OCI-M1 (cell line): ENCODE measurements around the gene MYO3B.

ENCODE experiments used
- DNase-seq: peaks from one replicate; lab custom pipeline; 2025; lab: John Stamatoyannopoulos, UW

Gene MYO3B

GRCh38 chr2:170208967-170209366, 31.0 kb downstream of the MYO3B start:
- no peak for DNase-seq

DNA sequence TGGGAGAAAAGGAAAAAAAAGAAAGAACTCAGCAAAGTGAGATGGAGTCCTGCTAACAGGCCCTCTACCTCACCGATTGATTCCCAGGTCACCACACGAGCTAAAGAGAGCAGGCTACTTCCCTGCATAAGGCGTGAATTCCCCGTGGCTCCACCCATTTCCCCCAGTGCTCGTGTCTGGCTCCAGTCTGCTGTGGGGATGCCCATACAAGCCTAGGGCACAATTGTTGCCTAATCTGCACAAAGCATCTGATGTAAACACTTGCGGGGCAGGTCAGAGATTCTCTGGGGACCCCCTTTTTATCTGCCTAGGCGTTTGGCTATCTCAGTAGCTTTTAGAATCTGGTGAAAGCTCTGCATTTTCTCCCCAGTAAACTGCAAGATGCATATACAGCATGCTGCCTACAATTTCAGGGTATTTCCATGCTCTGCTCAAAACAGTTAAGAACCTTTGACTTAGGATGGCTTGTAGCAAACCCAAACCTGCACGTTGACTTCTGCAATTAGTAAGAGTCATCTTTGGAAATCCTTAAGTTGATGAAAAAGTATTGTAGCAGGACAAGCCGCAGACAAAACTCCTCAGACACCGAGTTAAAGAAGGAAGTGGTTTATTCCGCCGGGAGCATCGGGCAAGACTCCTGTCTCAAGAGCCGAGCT, 34.8 kb downstream of the MYO3B start:
- peak; percentile 82 for DNase-seq

GRCh38 chr2:170213281-170213625, 35.3 kb downstream of the MYO3B start:
- DNase-seq = peak; percentile 82

DNA sequence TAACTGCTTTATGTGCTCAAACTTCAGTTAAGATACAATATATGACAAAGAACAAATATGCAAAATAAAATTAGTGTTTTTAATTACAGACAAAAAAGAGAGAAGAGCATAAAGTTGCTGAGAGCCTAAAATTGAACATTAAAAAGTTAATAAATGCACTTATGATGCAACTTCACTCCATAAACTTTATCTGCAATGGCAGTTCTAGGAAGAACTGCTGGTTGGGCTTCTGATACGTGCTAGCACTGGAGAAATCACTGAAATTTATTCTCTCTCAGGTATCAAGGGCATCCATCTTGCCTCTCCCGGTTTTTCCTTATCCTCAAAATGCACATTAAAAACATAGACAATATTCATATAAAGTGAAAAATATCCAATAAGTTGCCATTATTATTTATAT, 35.7 kb downstream of the MYO3B start:
- DNase-seq = peak; percentile 70

- no peak for DNase-seq
These were observed 36.5 kb downstream of the MYO3B start for GRCh38 chr2:170214309-170214948.

DNA sequence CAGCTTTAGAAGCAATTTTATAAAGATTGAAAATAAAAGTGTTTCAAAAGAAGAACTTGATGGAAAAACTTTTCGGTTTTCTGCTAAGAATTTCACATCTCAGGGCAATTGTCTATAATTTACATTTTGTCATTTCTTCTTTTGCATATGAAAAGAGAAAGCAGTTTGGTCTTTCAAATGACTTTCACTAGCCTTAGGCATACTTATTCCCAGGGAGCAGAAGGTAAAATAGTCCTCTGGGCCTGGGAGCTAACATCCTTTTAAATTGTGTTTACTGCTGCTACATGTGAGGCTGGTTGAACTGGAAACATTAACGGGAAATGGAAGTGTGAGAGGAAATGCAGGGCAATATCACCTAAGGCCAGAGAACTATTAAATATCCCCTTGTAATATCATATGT, 37.1 kb downstream of the MYO3B start:
- DNase-seq = no peak

DNA sequence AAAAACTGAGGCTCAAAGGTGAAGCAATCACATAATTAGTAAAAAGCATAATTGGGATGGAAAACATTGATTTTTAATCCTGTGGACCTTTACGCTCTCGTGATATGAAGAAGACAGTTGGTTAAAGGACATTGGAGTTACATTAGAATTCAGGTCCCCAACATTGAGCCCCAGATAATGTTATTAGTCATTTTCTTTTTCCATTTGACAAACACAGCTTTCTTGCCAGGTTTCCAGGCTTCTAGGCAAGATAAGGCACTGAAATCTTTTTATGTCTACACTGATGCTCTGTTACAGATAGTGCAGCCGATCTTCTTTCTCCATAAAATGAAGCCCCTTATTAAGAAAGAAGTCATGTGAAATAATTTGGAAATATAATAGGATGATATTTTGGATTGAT, 38.5 kb downstream of the MYO3B start:
- DNase-seq = no peak

DNA sequence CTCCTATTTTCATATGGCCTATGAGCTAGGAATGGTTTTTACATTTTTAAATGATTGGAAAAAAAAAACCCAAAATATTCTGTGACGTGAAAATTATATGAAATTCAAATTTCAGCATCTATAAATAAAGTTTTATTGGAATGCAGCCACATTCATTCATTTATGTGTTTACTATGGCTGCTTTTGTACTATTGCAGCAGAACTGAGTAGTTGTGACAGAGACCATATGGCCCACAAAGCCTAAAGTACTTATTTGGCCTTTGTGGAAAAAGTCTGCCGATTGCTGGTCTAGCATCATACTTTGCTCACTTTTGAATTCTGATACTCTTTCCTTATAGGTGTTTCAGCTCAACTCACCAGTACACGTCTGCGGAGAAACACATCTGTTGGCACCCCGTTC, 39.0 kb downstream of the MYO3B start:
- DNase-seq = no peak

DNA sequence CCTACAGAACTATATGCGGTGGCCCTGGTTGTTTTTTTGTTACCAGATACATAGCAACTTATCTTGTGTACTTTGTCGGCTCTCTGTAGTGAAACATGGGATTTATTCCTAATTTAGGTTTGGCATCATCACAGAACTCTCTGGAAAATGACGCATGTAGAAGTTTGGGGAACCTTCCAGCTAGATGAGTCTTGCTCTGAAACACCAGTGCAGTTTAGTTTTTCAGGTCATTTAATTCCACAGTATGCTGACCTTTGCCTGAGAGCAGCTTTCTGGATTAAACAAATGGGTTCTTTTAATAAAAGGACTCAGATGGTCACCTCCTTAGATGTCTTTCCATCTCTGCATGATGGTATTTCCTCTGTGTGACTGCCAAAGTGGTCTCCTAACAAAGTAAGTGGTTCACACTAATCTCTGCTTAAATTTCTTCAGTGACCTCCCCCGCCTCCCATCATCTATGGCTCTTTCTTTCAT, 39.9 kb downstream of the MYO3B start:
- DNase-seq = no peak

GRCh38 chr2:170218456-170218855, 40.5 kb downstream of the MYO3B start:
- no peak for DNase-seq

- DNase-seq = no peak
These were observed 41.0 kb downstream of the MYO3B start for GRCh38 chr2:170218931-170219330.

- no peak for DNase-seq
These were observed 43.7 kb downstream of the MYO3B start for GRCh38 chr2:170221317-170222288.

DNA sequence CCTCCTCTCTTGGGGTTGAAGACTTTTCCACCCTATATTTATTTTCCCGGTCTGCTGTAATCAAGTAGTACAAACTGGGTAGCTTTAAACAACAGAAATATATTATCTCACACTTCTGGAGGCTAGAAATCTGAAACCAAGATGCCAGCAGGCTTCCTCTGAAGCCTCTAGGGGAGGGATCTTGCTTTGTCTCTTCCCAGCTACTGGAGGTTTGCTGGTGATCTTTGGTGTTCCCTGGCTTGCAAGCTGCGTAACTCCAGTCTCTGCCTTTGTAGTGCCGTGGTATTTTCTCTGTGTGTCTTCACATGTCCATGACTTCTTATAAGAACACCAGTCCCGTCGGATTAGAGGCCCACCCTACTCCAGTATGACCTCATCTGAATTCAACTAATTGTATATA, 44.4 kb downstream of the MYO3B start:
- no peak for DNase-seq

- DNase-seq = no peak
These were observed 44.9 kb downstream of the MYO3B start for GRCh38 chr2:170222842-170223241.

DNA sequence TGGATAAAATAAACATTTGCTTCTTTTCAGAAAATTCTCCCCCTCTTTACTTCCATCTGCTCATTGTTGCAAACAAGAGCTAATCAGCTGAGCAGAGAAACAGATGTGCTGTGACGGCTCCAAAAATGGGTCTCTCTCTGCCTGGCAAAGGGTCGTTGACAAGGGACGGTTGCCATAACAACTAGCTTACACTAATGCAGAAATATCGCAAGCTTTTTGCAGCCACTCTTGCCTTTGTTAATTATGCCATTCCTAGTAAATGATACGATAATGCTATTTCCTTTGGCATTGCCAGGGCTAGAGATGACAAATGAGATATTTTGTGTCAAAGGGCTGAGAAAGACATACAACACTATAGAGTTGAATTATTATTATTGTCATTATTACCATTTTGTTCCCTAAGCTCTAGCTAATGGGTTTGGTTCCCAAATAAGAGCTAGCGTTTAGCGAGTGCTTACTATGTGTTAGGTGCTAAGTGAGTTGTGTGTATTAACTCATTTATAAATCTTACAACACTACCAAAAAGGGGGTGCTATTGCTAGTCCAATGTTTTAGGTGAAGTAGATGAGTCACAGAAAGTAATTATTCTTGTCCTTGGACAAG, 46.8 kb downstream of the MYO3B start:
- no peak for DNase-seq

GRCh38 chr2:170226216-170226615, 48.3 kb downstream of the MYO3B start:
- no peak for DNase-seq

DNA sequence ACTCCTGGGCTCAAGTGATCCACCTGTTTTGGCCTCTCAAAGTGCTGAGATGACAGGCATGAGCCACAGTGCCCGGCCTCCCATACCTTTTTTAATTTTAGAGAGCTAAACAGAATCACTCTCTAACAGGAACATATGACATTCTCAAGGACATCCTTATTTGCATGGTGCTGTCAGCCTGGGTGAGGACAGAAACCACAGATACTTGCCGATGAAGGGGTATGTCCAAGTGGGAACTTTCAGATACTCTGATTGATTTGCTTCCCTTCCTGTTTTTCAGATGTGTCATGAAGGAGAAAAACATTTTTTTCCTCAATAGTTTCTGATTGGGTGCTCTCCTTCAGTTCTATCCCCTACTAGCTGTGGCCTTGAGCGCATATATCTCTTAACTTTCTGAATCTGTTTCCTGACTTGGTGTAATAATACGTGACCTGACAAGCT, 49.6 kb downstream of the MYO3B start:
- no peak for DNase-seq

DNA sequence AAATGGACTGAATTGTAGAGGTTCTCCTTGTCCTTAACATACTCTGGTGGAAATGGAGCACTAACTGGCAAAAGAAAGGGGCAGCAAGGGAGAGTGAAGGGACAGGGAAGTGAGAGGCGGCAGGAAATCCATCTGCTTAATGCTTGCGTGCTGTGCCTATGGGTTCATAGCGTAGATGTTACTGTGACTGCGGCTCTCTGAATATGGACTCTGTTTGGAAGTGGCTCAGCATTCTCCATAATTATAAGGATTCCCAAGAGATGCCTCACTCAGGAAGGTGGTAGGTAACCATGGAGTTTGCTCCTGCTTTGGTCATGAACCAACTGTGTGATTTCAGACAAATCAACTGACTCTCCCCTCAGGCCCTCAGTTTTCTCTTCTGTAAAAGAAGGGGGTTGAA, 50.0 kb downstream of the MYO3B start:
- no peak for DNase-seq

GRCh38 chr2:170228429-170228828, 50.5 kb downstream of the MYO3B start:
- DNase-seq = no peak

DNA sequence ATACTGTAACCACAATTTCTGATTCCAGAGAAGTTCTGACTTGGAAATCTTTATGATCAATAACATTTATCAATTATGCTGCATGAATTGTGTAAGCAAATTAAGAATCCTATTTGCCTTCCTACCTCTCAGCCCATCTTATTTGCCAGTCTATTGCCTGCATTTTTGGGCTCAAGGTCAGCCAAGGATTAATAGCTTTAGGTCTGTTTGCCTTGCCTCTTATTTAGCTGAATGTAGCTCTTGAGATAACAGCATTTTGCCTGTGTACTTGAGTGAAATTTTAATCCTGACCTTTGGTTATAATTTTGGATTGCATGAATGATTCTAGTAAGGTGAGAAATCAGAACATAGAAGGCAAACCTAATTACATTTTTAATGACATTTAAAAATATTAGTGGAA, 51.2 kb downstream of the MYO3B start:
- DNase-seq = no peak

- peak; percentile 75 for DNase-seq
These were observed 51.8 kb downstream of the MYO3B start for GRCh38 chr2:170229744-170230143.
